SK-N-SH treated with all-trans-retinoic acid at 6 μM for 48 hours (cell line): ENCODE data around the gene MRPS34.

ENCODE experiments used
- ATAC-seq: fragments of 200-7000 bp; cut with Tn5 transposase; 3 replicates; pipeline ENCODE4 v1.9.1; 2020; ENCODE audit warnings: mild to moderate bottlenecking, moderate library complexity
- ARNTL ChIP-seq: fragments of 450-650 bp; formaldehyde crosslinking; IDR thresholded peaks from 2 replicates; pipeline ENCODE4 v1.5.0; 2020; ENCODE audit warnings: low read depth, mild to moderate bottlenecking, moderate library complexity, borderline replicate concordance
- BACH2 ChIP-seq: fragments of 250-450 bp; sonication (Bioruptor Pico); IDR thresholded peaks from 2 replicates; pipeline ENCODE4 v1.9.0; 2021; ENCODE audit warnings: mild to moderate bottlenecking, borderline replicate concordance
- CSDC2 ChIP-seq: fragments of 250-450 bp; sonication (Bioruptor Pico); IDR thresholded peaks from 2 replicates; pipeline ENCODE4 v1.5.0; 2020; ENCODE audit warnings: mild to moderate bottlenecking, moderate library complexity
- GLIS3 ChIP-seq: fragments of 250-450 bp; sonication (Bioruptor Pico); IDR thresholded peaks from 2 replicates; pipeline ENCODE4 v1.5.0; 2020; ENCODE audit warnings: mild to moderate bottlenecking, moderate library complexity
- ISL1 ChIP-seq: fragments of 250-450 bp; sonication (Bioruptor Pico); IDR thresholded peaks from 2 replicates; pipeline ENCODE4 v2.1.2; 2022; ENCODE audit warnings: mild to moderate bottlenecking, moderate library complexity
- OSR1 ChIP-seq: fragments of 250-450 bp; sonication (Bioruptor Pico); IDR thresholded peaks from 2 replicates; pipeline ENCODE4 v1.8.0; 2022; ENCODE audit warnings: moderate library complexity, mild to moderate bottlenecking, inconsistent platforms
- PPARA ChIP-seq: fragments of 250-450 bp; sonication (Bioruptor Pico); IDR thresholded peaks from 2 replicates; pipeline ENCODE4 v1.5.0; 2020; ENCODE audit warnings: mild to moderate bottlenecking, borderline replicate concordance
- RARB ChIP-seq: fragments of 250-450 bp; sonication (Bioruptor Pico); IDR thresholded peaks from 2 replicates; pipeline ENCODE4 v1.8.0; 2021; ENCODE audit warnings: mild to moderate bottlenecking, moderate library complexity
- SNAI2 ChIP-seq: fragments of 250-450 bp; sonication (Bioruptor Pico); IDR thresholded peaks from 2 replicates; pipeline ENCODE4 v1.5.0; 2020; ENCODE audit warnings: mild to moderate bottlenecking, moderate library complexity
- TCF4 ChIP-seq: fragments of 250-450 bp; sonication (Bioruptor Pico); IDR thresholded peaks from 2 replicates; pipeline ENCODE4 v1.8.0; 2021; ENCODE audit warnings: mild to moderate bottlenecking, moderate library complexity, borderline replicate concordance
- TOX ChIP-seq: fragments of 250-450 bp; sonication (Bioruptor Pico); IDR thresholded peaks from 2 replicates; pipeline ENCODE4 v1.8.0; 2021; ENCODE audit warnings: mild to moderate bottlenecking, moderate library complexity, borderline replicate concordance
- ZC3H10 ChIP-seq: fragments of 250-450 bp; sonication (Bioruptor Pico); IDR thresholded peaks from 2 replicates; pipeline ENCODE4 v1.5.1; 2021; ENCODE audit warnings: mild to moderate bottlenecking, moderate library complexity
- ZFP3 ChIP-seq: fragments of 250-450 bp; sonication (Bioruptor Pico); IDR thresholded peaks from 2 replicates; pipeline ENCODE4 v1.5.0; 2020; ENCODE audit warnings: mild to moderate bottlenecking, moderate library complexity
- ZFP30 ChIP-seq: fragments of 450-650 bp; formaldehyde crosslinking; IDR thresholded peaks from 2 replicates; pipeline ENCODE4 v1.5.0; 2022; ENCODE audit warnings: mild to moderate bottlenecking, moderate library complexity
- ZNF565 ChIP-seq: fragments of 450-650 bp; formaldehyde crosslinking; conservative IDR thresholded peaks from 2 replicates; pipeline ENCODE4 v1.5.0; 2020; ENCODE audit warnings: low read depth, mild to moderate bottlenecking, moderate library complexity
- ZNF70 ChIP-seq: fragments of 450-650 bp; formaldehyde crosslinking; IDR thresholded peaks from 2 replicates; pipeline ENCODE4 v1.5.0; 2020; ENCODE audit warnings: mild to moderate bottlenecking, moderate library complexity
- ZNF8 ChIP-seq: fragments of 450-650 bp; formaldehyde crosslinking; IDR thresholded peaks from 2 replicates; pipeline ENCODE4 v1.5.0; 2020; ENCODE audit warnings: mild to moderate bottlenecking, moderate library complexity
- TF ChIP-seq, protein P1 (sequence below): fragments of 250-450 bp; sonication (Bioruptor Pico); IDR thresholded peaks from 2 replicates; pipeline ENCODE4 v1.5.0; 2020; ENCODE audit warnings: mild to moderate bottlenecking, moderate library complexity
- TF ChIP-seq, protein P2 (sequence below): fragments of 250-450 bp; sonication (Bioruptor Pico); IDR thresholded peaks from 2 replicates; pipeline ENCODE4 v1.5.1; 2020; ENCODE audit warnings: low read depth, mild to moderate bottlenecking, moderate library complexity
- TF ChIP-seq, protein P3 (sequence below): fragments of 250-450 bp; sonication (Bioruptor Pico); IDR thresholded peaks from 2 replicates; pipeline ENCODE4 v1.8.0; 2021; ENCODE audit warnings: low read depth, mild to moderate bottlenecking, moderate library complexity, borderline replicate concordance
- TF ChIP-seq, protein P4 (sequence below): fragments of 250-450 bp; sonication (Bioruptor Pico); IDR thresholded peaks from 2 replicates; pipeline ENCODE4 v1.5.1; 2021; ENCODE audit warnings: mild to moderate bottlenecking, moderate library complexity
- TF ChIP-seq, protein P5 (sequence below): fragments of 250-450 bp; sonication (Bioruptor Pico); IDR thresholded peaks from 2 replicates; pipeline ENCODE4 v1.8.0; 2020; ENCODE audit warnings: mild to moderate bottlenecking, moderate library complexity, borderline replicate concordance

Gene MRPS34

DNA sequence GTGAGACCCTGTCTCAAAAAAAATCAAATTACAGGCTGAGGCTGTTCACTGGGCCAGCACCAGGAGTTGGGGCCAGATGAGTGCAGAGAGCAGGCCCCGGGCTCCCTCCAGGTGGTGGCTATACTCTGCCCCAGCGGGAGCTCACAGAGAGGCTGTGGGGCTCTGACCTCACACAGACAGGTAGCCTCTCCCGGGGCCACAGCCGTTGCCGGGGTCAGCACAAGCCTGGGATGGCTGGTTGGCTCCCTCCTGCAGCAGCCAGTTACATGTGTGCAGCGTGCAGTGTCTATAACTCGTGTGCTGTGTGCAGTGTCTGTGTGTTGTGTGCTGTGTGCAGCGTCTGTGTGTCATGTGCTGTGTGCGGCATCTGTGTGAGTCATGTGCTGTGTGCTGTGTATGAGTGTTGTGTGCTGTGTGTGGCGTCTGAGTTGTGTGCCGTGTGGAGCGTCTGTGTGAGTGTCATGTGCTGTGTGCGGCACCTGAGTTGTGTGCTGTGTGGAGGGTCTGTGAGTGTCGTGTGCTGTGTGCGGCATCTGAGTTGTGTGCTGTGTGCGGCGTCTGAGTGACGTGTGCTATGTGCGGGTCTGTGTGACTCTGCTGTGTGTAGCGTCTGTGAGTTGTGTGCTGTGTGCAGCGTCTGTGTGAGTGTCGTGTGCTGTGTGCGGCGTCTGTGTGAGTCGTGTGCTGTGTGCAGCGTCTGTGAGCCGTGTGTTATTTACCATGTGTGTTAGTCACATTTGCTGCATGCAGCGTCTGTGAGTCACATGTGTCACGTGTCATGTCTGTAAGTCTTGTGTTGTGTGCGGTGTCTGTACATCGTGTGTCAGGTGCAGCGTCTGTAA is 46.1 kb downstream of the MRPS34 start:
- TF ChIP-seq ISL1 (CRISPR knock-in tag) (no peak), ZNF565 (no peak), ARNTL (no peak), TOX (no peak), CSDC2 (CRISPR knock-in tag) (no peak), SNAI2 (CRISPR knock-in tag) (no peak), ZC3H10 (CRISPR knock-in tag) (no peak), GLIS3 (CRISPR knock-in tag) (no peak), TCF4 (no peak), ZNF8 (CRISPR knock-in tag) (no peak)
- TF ChIP-seq, protein P1, sequence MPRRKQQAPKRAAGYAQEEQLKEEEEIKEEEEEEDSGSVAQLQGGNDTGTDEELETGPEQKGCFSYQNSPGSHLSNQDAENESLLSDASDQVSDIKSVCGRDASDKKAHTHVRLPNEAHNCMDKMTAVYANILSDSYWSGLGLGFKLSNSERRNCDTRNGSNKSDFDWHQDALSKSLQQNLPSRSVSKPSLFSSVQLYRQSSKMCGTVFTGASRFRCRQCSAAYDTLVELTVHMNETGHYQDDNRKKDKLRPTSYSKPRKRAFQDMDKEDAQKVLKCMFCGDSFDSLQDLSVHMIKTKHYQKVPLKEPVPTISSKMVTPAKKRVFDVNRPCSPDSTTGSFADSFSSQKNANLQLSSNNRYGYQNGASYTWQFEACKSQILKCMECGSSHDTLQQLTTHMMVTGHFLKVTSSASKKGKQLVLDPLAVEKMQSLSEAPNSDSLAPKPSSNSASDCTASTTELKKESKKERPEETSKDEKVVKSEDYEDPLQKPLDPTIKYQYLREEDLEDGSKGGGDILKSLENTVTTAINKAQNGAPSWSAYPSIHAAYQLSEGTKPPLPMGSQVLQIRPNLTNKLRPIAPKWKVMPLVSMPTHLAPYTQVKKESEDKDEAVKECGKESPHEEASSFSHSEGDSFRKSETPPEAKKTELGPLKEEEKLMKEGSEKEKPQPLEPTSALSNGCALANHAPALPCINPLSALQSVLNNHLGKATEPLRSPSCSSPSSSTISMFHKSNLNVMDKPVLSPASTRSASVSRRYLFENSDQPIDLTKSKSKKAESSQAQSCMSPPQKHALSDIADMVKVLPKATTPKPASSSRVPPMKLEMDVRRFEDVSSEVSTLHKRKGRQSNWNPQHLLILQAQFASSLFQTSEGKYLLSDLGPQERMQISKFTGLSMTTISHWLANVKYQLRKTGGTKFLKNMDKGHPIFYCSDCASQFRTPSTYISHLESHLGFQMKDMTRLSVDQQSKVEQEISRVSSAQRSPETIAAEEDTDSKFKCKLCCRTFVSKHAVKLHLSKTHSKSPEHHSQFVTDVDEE, result no peak
- TF ChIP-seq, protein P2, sequence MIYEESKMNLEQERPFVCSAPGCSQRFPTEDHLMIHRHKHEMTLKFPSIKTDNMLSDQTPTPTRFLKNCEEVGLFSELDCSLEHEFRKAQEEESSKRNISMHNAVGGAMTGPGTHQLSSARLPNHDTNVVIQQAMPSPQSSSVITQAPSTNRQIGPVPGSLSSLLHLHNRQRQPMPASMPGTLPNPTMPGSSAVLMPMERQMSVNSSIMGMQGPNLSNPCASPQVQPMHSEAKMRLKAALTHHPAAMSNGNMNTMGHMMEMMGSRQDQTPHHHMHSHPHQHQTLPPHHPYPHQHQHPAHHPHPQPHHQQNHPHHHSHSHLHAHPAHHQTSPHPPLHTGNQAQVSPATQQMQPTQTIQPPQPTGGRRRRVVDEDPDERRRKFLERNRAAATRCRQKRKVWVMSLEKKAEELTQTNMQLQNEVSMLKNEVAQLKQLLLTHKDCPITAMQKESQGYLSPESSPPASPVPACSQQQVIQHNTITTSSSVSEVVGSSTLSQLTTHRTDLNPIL (CRISPR knock-in tag), result no peak
- ATAC-seq, result no peak

DNA sequence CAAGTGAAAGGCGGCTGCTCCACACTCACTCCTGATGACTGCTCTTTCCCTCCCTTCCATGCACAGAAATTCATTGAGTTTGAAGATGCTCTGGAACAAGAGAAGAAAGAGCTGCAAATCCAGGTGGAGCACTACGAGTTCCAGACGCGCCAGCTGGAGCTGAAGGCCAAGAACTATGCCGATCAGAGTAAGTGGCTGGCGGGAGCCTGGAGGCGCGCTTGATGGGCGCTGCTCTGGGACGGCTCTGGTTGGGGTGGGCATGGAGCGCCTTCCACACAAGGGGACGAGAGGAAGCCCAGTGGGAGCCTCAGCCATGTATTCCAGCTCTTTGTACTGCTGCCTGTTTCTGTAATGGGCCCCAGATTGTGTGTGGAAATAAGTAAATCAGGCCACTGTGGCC is 48.4 kb downstream of the MRPS34 start:
- no peak for ATAC-seq
- TF ChIP-seq CSDC2 (CRISPR knock-in tag) (no peak), PPARA (CRISPR knock-in tag) (no peak), TCF4 (no peak), ZC3H10 (CRISPR knock-in tag) (no peak), ZNF70 (no peak), OSR1 (CRISPR knock-in tag) (no peak), ARNTL (no peak), BACH2 (CRISPR knock-in tag) (no peak), TOX (no peak), ZNF8 (CRISPR knock-in tag) (no peak), ZFP3 (CRISPR knock-in tag) (no peak), ZFP30 (CRISPR knock-in tag) (no peak), ZNF565 (no peak), RARB (CRISPR knock-in tag) (no peak)
- TF ChIP-seq, protein P3, sequence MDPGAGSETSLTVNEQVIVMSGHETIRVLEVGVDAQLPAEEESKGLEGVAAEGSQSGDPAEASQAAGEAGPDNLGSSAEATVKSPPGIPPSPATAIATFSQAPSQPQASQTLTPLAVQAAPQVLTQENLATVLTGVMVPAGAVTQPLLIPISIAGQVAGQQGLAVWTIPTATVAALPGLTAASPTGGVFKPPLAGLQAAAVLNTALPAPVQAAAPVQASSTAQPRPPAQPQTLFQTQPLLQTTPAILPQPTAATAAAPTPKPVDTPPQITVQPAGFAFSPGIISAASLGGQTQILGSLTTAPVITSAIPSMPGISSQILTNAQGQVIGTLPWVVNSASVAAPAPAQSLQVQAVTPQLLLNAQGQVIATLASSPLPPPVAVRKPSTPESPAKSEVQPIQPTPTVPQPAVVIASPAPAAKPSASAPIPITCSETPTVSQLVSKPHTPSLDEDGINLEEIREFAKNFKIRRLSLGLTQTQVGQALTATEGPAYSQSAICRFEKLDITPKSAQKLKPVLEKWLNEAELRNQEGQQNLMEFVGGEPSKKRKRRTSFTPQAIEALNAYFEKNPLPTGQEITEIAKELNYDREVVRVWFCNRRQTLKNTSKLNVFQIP (CRISPR knock-in tag), result no peak
- TF ChIP-seq, protein P2 (CRISPR knock-in tag), result no peak
- TF ChIP-seq, protein P4, sequence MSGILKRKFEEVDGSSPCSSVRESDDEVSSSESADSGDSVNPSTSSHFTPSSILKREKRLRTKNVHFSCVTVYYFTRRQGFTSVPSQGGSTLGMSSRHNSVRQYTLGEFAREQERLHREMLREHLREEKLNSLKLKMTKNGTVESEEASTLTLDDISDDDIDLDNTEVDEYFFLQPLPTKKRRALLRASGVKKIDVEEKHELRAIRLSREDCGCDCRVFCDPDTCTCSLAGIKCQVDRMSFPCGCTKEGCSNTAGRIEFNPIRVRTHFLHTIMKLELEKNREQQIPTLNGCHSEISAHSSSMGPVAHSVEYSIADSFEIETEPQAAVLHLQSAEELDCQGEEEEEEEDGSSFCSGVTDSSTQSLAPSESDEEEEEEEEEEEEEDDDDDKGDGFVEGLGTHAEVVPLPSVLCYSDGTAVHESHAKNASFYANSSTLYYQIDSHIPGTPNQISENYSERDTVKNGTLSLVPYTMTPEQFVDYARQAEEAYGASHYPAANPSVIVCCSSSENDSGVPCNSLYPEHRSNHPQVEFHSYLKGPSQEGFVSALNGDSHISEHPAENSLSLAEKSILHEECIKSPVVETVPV (CRISPR knock-in tag), result no peak
- TF ChIP-seq, protein P1, result no peak
- TF ChIP-seq, protein P5, sequence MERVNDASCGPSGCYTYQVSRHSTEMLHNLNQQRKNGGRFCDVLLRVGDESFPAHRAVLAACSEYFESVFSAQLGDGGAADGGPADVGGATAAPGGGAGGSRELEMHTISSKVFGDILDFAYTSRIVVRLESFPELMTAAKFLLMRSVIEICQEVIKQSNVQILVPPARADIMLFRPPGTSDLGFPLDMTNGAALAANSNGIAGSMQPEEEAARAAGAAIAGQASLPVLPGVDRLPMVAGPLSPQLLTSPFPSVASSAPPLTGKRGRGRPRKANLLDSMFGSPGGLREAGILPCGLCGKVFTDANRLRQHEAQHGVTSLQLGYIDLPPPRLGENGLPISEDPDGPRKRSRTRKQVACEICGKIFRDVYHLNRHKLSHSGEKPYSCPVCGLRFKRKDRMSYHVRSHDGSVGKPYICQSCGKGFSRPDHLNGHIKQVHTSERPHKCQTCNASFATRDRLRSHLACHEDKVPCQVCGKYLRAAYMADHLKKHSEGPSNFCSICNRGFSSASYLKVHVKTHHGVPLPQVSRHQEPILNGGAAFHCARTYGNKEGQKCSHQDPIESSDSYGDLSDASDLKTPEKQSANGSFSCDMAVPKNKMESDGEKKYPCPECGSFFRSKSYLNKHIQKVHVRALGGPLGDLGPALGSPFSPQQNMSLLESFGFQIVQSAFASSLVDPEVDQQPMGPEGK (CRISPR knock-in tag), result no peak
- TF ChIP-seq, all 23 proteins: peak for 0
